Esophagus mucosa (tissue), 1 donor: ENCODE data around the gene PTGDR. TPM values are rescaled to one million over a fixed set of nuclear protein-coding genes. Genes with fewer than 3 reads are reported as not detected.

Experiments
- ATAC-seq: fragments of 200-7000 bp; cut with Tn5 transposase; one replicate; pipeline ENCODE4 v1.9.1; 2020
- total RNA-seq: library from RNA; stranded (reverse); gene quantifications from one replicate; pipeline ENCODE4 v1.2.4, GENCODE V29; 2023
- donor health status: DM: yes; HTN: yes; CAD: no.

The PTGDR gene
- total RNA-seq, 1 donor from 2014 or later, result not detected

GRCh38 chr14:52265253-52265652 is 2.2 kb upstream of the PTGDR start:
- ATAC-seq, result no peak

- ATAC-seq, result no peak
Measured at GRCh38 chr14:52266179-52266578, 1.3 kb upstream of the PTGDR start.

GRCh38 chr14:52266782-52267181 is 716 bp upstream of the PTGDR start:
- ATAC-seq, result no peak

GRCh38 chr14:52268279-52269061 is 972 bp downstream of the PTGDR start:
- ATAC-seq, result peak; percentile 29

GRCh38 chr14:52269100-52269499 is 1.6 kb downstream of the PTGDR start:
- ATAC-seq, result no peak

GRCh38 chr14:52269982-52270381 is 2.5 kb downstream of the PTGDR start:
- ATAC-seq, result no peak

- no peak for ATAC-seq
Measured at GRCh38 chr14:52271538-52271937, 4.0 kb downstream of the PTGDR start.

- peak; percentile 26 for ATAC-seq
Measured at GRCh38 chr14:52272375-52272774, 4.9 kb downstream of the PTGDR start.

- no peak for ATAC-seq
Measured at GRCh38 chr14:52275372-52275771, 7.9 kb downstream of the PTGDR start.

GRCh38 chr14:52277552-52277951 is 10.1 kb downstream of the PTGDR start:
- ATAC-seq, result no peak

- ATAC-seq, result no peak
Measured at GRCh38 chr14:52279408-52279807, 11.9 kb downstream of the PTGDR start.

GRCh38 chr14:52283099-52283498 is 15.6 kb downstream of the PTGDR start:
- ATAC-seq, result no peak

GRCh38 chr14:52286661-52287649 is 19.5 kb downstream of the PTGDR start:
- ATAC-seq, result no peak

GRCh38 chr14:52296378-52296777 is 28.9 kb downstream of the PTGDR start:
- no peak for ATAC-seq

- ATAC-seq, result no peak
Measured at GRCh38 chr14:52298795-52299194, 31.3 kb downstream of the PTGDR start.

- ATAC-seq, result peak; percentile 41
Measured at GRCh38 chr14:52299692-52300278, 32.3 kb downstream of the PTGDR start.

GRCh38 chr14:52303236-52303635 is 35.7 kb downstream of the PTGDR start:
- ATAC-seq, result no peak

GRCh38 chr14:52304248-52304904 is 36.9 kb downstream of the PTGDR start:
- no peak for ATAC-seq

GRCh38 chr14:52305014-52305413 is 37.5 kb downstream of the PTGDR start:
- ATAC-seq, result no peak

- no peak for ATAC-seq
Measured at GRCh38 chr14:52307376-52307775, 39.9 kb downstream of the PTGDR start.

GRCh38 chr14:52307905-52308304 is 40.4 kb downstream of the PTGDR start:
- ATAC-seq, result no peak

GRCh38 chr14:52310541-52310940 is 43.0 kb downstream of the PTGDR start:
- no peak for ATAC-seq

GRCh38 chr14:52312931-52313355 is 45.4 kb downstream of the PTGDR start:
- ATAC-seq, result no peak
